H1 (cell line): ENCODE results near the gene CTDP1. TPM values are rescaled to one million over a fixed set of nuclear protein-coding genes. Genes with fewer than 3 reads are reported as not detected.

ENCODE experiments used
- CTCF ChIA-PET: fragments of 300-600 bp; sonication (Branson Sonifier 250); formaldehyde crosslinking; loops from one replicate; lab custom pipeline; 2021; ENCODE audit not compliant: partially characterized antibody; lab: Charles Lee
- POLR2A ChIA-PET: fragments of 300-600 bp; sonication (Branson Sonifier 250); formaldehyde crosslinking; loops from one replicate; lab custom pipeline; 2021; ENCODE audit warnings: inconsistent platforms; ENCODE audit not compliant: partially characterized antibody; lab: Charles Lee
- DNase-seq, 2 experiments: peaks; one replicate each; pipeline versions ENCODE4 v3.0.0 to v3.0.0-alpha.2; 2010 to 2022; ENCODE audit warnings: low spot score in 2 of 2, low read depth in 1 of 2, mixed read lengths in 1 of 2
- FAIRE-seq: peaks from 2 replicates; lab custom pipeline; 2011; peaks lifted over from hg19 to GRCh38; lab: Jason Lieb, UNC
- H2AFZ ChIP-seq: 2 replicates; pipeline ENCODE4 v1.8.1; 2012; ENCODE audit warnings: low read length, inconsistent platforms
- H2AK5ac ChIP-seq: 2 replicates; pipeline ENCODE4 v1.6.1; 2013; ENCODE audit warnings: low read depth, low read length
- H2BK120ac ChIP-seq: replicated peaks from 2 replicates; pipeline ENCODE3; 2013; ENCODE audit warnings: low read depth, low read length, inconsistent platforms
- H2BK12ac ChIP-seq: 2 replicates; pipeline ENCODE4 v1.6.1; 2013; ENCODE audit warnings: low read depth, low read length
- H2BK15ac ChIP-seq: 2 replicates; pipeline ENCODE4 v1.6.1; 2013; ENCODE audit warnings: low read length
- H2BK20ac ChIP-seq: 2 replicates; pipeline ENCODE4 v1.6.1; 2013; ENCODE audit warnings: low read length
- H2BK5ac ChIP-seq: 2 replicates; pipeline ENCODE4 v1.6.1; 2013; ENCODE audit warnings: low read depth, low read length
- H3K14ac ChIP-seq: 2 replicates; pipeline ENCODE4 v1.6.1; 2013; ENCODE audit warnings: inconsistent platforms; ENCODE audit not compliant: insufficient read length
- H3K18ac ChIP-seq: 2 replicates; pipeline ENCODE4 v1.6.1; 2013; ENCODE audit warnings: low read length; ENCODE audit errors: extremely low read depth
- H3K23ac ChIP-seq: 2 replicates; pipeline ENCODE4 v1.6.1; 2013; ENCODE audit warnings: inconsistent platforms; ENCODE audit not compliant: insufficient read length
- H3K23me2 ChIP-seq: 2 replicates; pipeline ENCODE4 v1.6.1; 2013; ENCODE audit warnings: low read depth, low read length
- H3K27ac ChIP-seq: 2 replicates; pipeline ENCODE4 v1.6.1; 2011; ENCODE audit warnings: low read depth, low read length, inconsistent platforms
- H3K27me3 ChIP-seq, 4 experiments: replicated peaks in 1 of 4; 1 replicate in 1 of 4; 2 replicates in 3 of 4; pipeline versions ENCODE4 v1.6.1 to v1.8.1; 2011 to 2013; ENCODE audit warnings: low read length in 3 of 4, mild to moderate bottlenecking in 3 of 4, inconsistent platforms in 2 of 4, mixed read lengths in 2 of 4, moderate library complexity in 1 of 4; ENCODE audit not compliant: control insufficient read depth in 3 of 4, insufficient read depth in 3 of 4; ENCODE audit errors: extremely low read depth in 1 of 4
- H3K36me3 ChIP-seq, 4 experiments: 2 replicates each; pipeline versions ENCODE4 v1.6.1 to v1.8.1; 2011 to 2013; ENCODE audit warnings: mild to moderate bottlenecking in 4 of 4, low read length in 3 of 4, moderate library complexity in 2 of 4, control low read depth in 1 of 4, inconsistent platforms in 1 of 4; ENCODE audit not compliant: insufficient read depth in 4 of 4, control insufficient read depth in 2 of 4
- H3K4ac ChIP-seq: replicated peaks from 2 replicates; pipeline ENCODE3; 2013; ENCODE audit warnings: low read length, low read depth, mixed read lengths, inconsistent platforms; ENCODE audit not compliant: insufficient read length
- H3K4me1 ChIP-seq, 4 experiments: replicated peaks in 1 of 4; 1 replicate in 1 of 4; 2 replicates in 3 of 4; pipeline versions ENCODE4 v1.6.1 to v1.8.1; 2011 to 2013; ENCODE audit warnings: low read length in 3 of 4, inconsistent platforms in 2 of 4, mixed read lengths in 1 of 4; ENCODE audit not compliant: insufficient read depth in 4 of 4, control insufficient read depth in 3 of 4
- H3K4me2 ChIP-seq, 2 experiments: 2 replicates each; pipeline versions ENCODE4 v1.6.1 to v1.8.1; 2011 to 2013; ENCODE audit warnings: low read depth in 2 of 2, low read length in 2 of 2, control low read depth in 1 of 2, inconsistent platforms in 1 of 2, mild to moderate bottlenecking in 1 of 2; ENCODE audit not compliant: insufficient read depth in 1 of 2
- H3K4me3 ChIP-seq, 4 experiments: fragments of 200-600, 300-600 bp in 1 of 4; sonication (generic), shearing (Covaris generic), sonication (Bioruptor Twin) in 1 of 4; 2 replicates each; pipeline versions ENCODE4 v1.5.1 to v1.8.1; 2011 to 2016; ENCODE audit warnings: low read length in 4 of 4, low read depth in 3 of 4, control low read depth in 2 of 4, inconsistent platforms in 2 of 4, mild to moderate bottlenecking in 2 of 4, mixed read lengths in 1 of 4, moderate library complexity in 1 of 4; ENCODE audit not compliant: insufficient read depth in 2 of 4; ENCODE audit errors: extremely low read depth in 1 of 4
- H3K56ac ChIP-seq: replicated peaks from 2 replicates; pipeline ENCODE3; 2013; ENCODE audit warnings: low read depth, mild to moderate bottlenecking, mixed read lengths, low read length, inconsistent platforms; ENCODE audit not compliant: insufficient read length
- H3K79me1 ChIP-seq: 2 replicates; pipeline ENCODE4 v1.6.1; 2013; ENCODE audit warnings: low read depth, low read length, control low read depth
- H3K79me2 ChIP-seq, 2 experiments: 2 replicates each; pipeline versions ENCODE4 v1.6.1 to v1.8.1; 2012 to 2013; ENCODE audit warnings: low read length in 2 of 2, mild to moderate bottlenecking in 2 of 2, inconsistent platforms in 1 of 2; ENCODE audit not compliant: insufficient read depth in 2 of 2, control insufficient read depth in 1 of 2
- H3K9ac ChIP-seq, 4 experiments: replicated peaks in 1 of 4; 1 replicate in 1 of 4; 2 replicates in 3 of 4; pipeline versions ENCODE4 v1.6.1 to v1.8.1; 2011 to 2013; ENCODE audit warnings: low read depth in 3 of 4, low read length in 3 of 4, control low read depth in 2 of 4, mild to moderate bottlenecking in 2 of 4, moderate library complexity in 2 of 4, inconsistent platforms in 1 of 4; ENCODE audit errors: extremely low read depth in 1 of 4
- H3K9me3 ChIP-seq, 2 experiments: 2 replicates each; pipeline versions ENCODE4 v1.6.1 to v1.8.1; 2012 to 2013; ENCODE audit warnings: mild to moderate bottlenecking in 2 of 2, moderate library complexity in 2 of 2, control low read depth in 1 of 2, inconsistent platforms in 1 of 2, low read depth in 1 of 2, low read length in 1 of 2, mixed read lengths in 1 of 2; ENCODE audit not compliant: insufficient read depth in 2 of 2
- H4K20me1 ChIP-seq, 2 experiments: replicated peaks in 1 of 2; 2 replicates each; pipeline versions ENCODE3 to v1.8.1; 2011 to 2013; ENCODE audit warnings: inconsistent platforms in 2 of 2, low read length in 2 of 2, mild to moderate bottlenecking in 1 of 2; ENCODE audit not compliant: insufficient read depth in 2 of 2, control insufficient read depth in 1 of 2
- H4K5ac ChIP-seq: 2 replicates; pipeline ENCODE4 v1.6.1; 2013; ENCODE audit warnings: low read length, low read depth, mixed read lengths, inconsistent platforms; ENCODE audit not compliant: insufficient read length
- H4K8ac ChIP-seq: 2 replicates; pipeline ENCODE4 v1.8.0; 2013; ENCODE audit warnings: mild to moderate bottlenecking, moderate library complexity, low read length, inconsistent platforms; ENCODE audit not compliant: insufficient read depth; ENCODE audit errors: extremely low read depth
- H4K91ac ChIP-seq: replicated peaks from 2 replicates; pipeline ENCODE3; 2013; ENCODE audit warnings: low read length, mixed read lengths, inconsistent platforms; ENCODE audit not compliant: insufficient read length
- BACH1 ChIP-seq: IDR thresholded peaks from 2 replicates; pipeline ENCODE4 v1.6.1; 2012; ENCODE audit warnings: low read length, improper control_type of control experiment
- CBX5 ChIP-seq: fragments of 300-800, 300-1000 bp; sonication (generic); IDR thresholded peaks from 2 replicates; pipeline ENCODE4 v1.7.1; 2016; ENCODE audit warnings: antibody characterized with exemption, low read length, low read depth
- EGR1 ChIP-seq: IDR thresholded peaks from 2 replicates; pipeline ENCODE4 v1.6.1; 2011; ENCODE audit warnings: low read depth, low read length, borderline replicate concordance
- GABPA ChIP-seq: IDR thresholded peaks from 2 replicates; pipeline ENCODE4 v1.6.1; 2011; ENCODE audit warnings: mild to moderate bottlenecking, low read length, moderate library complexity, borderline replicate concordance; ENCODE audit not compliant: insufficient read depth
- KDM1A ChIP-seq: fragments of 200-600, 300-600 bp; sonication (generic); IDR thresholded peaks from 2 replicates; pipeline ENCODE4 v1.7.1; 2016; ENCODE audit warnings: mild to moderate bottlenecking, low read length, borderline replicate concordance
- MAFK ChIP-seq: IDR thresholded peaks from 2 replicates; pipeline ENCODE4 v1.6.1; 2012; ENCODE audit warnings: low read depth, mild to moderate bottlenecking, improper control_type of control experiment, low read length
- RFX5 ChIP-seq: IDR thresholded peaks from 2 replicates; pipeline ENCODE4 v1.6.1; 2011; ENCODE audit warnings: low read depth, low read length, improper control_type of control experiment, borderline replicate concordance
- SAP30 ChIP-seq: fragments of 300-600 bp; sonication (generic); IDR thresholded peaks from 2 replicates; pipeline ENCODE4 v1.7.1; 2012; ENCODE audit warnings: low read length, moderate library complexity, mild to moderate bottlenecking, inconsistent platforms; ENCODE audit not compliant: insufficient read depth, insufficient replicate concordance
- SIX5 ChIP-seq: IDR thresholded peaks from 2 replicates; pipeline ENCODE4 v1.6.1; 2011; ENCODE audit warnings: mild to moderate bottlenecking, low read depth, low read length
- TBP ChIP-seq: IDR thresholded peaks from 2 replicates; pipeline ENCODE4 v1.6.1; 2011; ENCODE audit warnings: low read depth, low read length, improper control_type of control experiment
- YY1 ChIP-seq: IDR thresholded peaks from 2 replicates; pipeline ENCODE4 v1.6.1; 2011; ENCODE audit warnings: low read depth, mild to moderate bottlenecking, low read length
- ZNF274 ChIP-seq: IDR thresholded peaks from 2 replicates; pipeline ENCODE4 v1.7.0; 2012; ENCODE audit warnings: low read length, borderline replicate concordance; ENCODE audit errors: extremely low read depth
- WGBS, 2 experiments: shearing (Covaris generic) in 1 of 2; methylation state at CpG; one replicate each; pipeline versions ENCODE4 v1.1.6 to v1.1.7; 2013 to 2015; ENCODE audit warnings: low lambda C conversion rate in 2 of 2, mixed read lengths in 2 of 2, inconsistent platforms in 1 of 2, low coverage in 1 of 2, missing lambda C conversion rate in 1 of 2; ENCODE audit not compliant: insufficient replicate concordance in 2 of 2, insufficient coverage in 1 of 2, insufficient read length in 1 of 2; ENCODE audit errors: extremely low coverage in 1 of 2, missing lambda C conversion rate in 1 of 2; 5-methylcytosine and 5-hydroxymethylcytosine counted together
- polyA plus RNA-seq, 7 experiments: library from polyadenylated mRNA; depleted of rRNA in 3 of 7; stranded (reverse) in 5 of 7; unstranded in 2 of 7; fragments of >200 nt in 5 of 7; fragments of 200-250 nt in 2 of 7; gene quantifications; 1 replicate in 5 of 7; 2 replicates in 1 of 7; 4 replicates in 1 of 7; pipeline versions ENCODE4 v1.2.1 to v1.2.3, GENCODE V29; 2011 to 2013; ENCODE audit warnings: missing spikeins in 2 of 7, mixed read lengths in 2 of 7
- total RNA-seq: library from RNA; stranded (reverse); fragmentation: NEBNext Ultra II Directional; extraction: Animal tissue kit (Norgen Biotek cat#: 25700); gene quantifications from 2 replicates; pipeline ENCODE4 v1.2.1, GENCODE V29; 2021

CTDP1 gene
- total and polyA plus RNA-seq, 2 of the 8 experiments (the other 6 are each of a cell fraction or from before 2014, with no cell fraction given) = 16.6 to 37.0 TPM

- Histone ChIP-seq H3K56ac (no peak overlapping the region), H4K20me1 (peaks cover 0 to 9% of the 10 kb centered on the region in 2 experiments), H2BK120ac (no peak overlapping the region), H3K9ac (no peak overlapping the region), H3K4me3 (no peak overlapping the region), H2BK12ac (no peak overlapping the region), H4K8ac (no peak overlapping the region), H2BK20ac (no peak overlapping the region), H3K9me3 (no peaks in the 10 kb centered on the region), H2BK5ac (no peak overlapping the region), H4K5ac (no peak overlapping the region), H3K23ac (no peak overlapping the region), H3K23me2 (no peaks in the 10 kb centered on the region), H3K14ac (no peak overlapping the region), H2AK5ac (no peak overlapping the region), H3K36me3 (peaks cover 4 to 22% (median 15%) of the 10 kb centered on the region in 4 experiments), H2BK15ac (no peak overlapping the region), H3K79me1 (no peaks in the 10 kb centered on the region), H3K27ac (no peak overlapping the region), H3K4ac (no peak overlapping the region), H3K4me2 (no peak overlapping the region), H4K91ac (no peak overlapping the region), H3K27me3 (no peaks in the 10 kb centered on the region), H3K4me1 (no peaks in the 10 kb centered on the region), H2AFZ (no peak overlapping the region), H3K79me2 (no peaks in the 10 kb centered on the region), H3K18ac (no peak overlapping the region)
- TF ChIP-seq GABPA (no peak), BACH1 (no peak), MAFK (no peak), SIX5 (no peak), KDM1A (no peak), EGR1 (no peak), YY1 (no peak), ZNF274 (no peak), TBP (no peak), SAP30 (no peak), RFX5 (no peak), CBX5 (no peak)
- CTCF ChIA-PET = no interaction called here
- POLR2A ChIA-PET = no interaction called here
- 84% methylated on average over 12 of the region's 15 CpGs; no CpG with 5 or more reads in 1 of the 2 experiments for WGBS, 2 experiments
- DNase-seq (no peak), FAIRE-seq (no peak)
Observed at GRCh38 chr18:79739440-79739778, 59.8 kb downstream of the CTDP1 start.
